Common myeloid progenitor, CD34-positive (primary cell): ENCODE data around the gene MTFMT.
A peak's percentile ranks its signal among the peaks of the same experiment; 100 is the strongest.
"Not testable (repeated sequence)": the region's sequence is repeated elsewhere in the genome, so short reads cannot be mapped to it uniquely, and the experiment has no call there.

Experiments used
- CTCF ChIA-PET: fragments of 350-600 bp; sonication (Branson Sonifier 250); formaldehyde crosslinking; loops from one replicate; lab custom pipeline; 2021; ENCODE audit warnings: antibody characterized with exemption; lab: Charles Lee
- POLR2A ChIA-PET: fragments of 350-600 bp; sonication (Branson Sonifier 250); formaldehyde crosslinking; loops from one replicate; lab custom pipeline; 2021; ENCODE audit warnings: antibody characterized with exemption; lab: Charles Lee
- DNase-seq, 3 donors: peaks; one replicate each; pipeline versions ENCODE4 v3.0.0 to v3.0.0-alpha.2; 2013
- H3K27ac ChIP-seq, 2 experiments: 1 replicate in 1 of 2; 2 replicates in 1 of 2; pipeline ENCODE4 v1.7.0; 2013; ENCODE audit warnings: inconsistent platforms in 2 of 2, low read length in 2 of 2, mild to moderate bottlenecking in 2 of 2, low read depth in 1 of 2, moderate library complexity in 1 of 2; ENCODE audit not compliant: severe bottlenecking in 2 of 2, insufficient read depth in 1 of 2, poor library complexity in 1 of 2
- H3K27me3 ChIP-seq, 5 experiments: replicated peaks in 2 of 5; 1 replicate in 3 of 5; 2 replicates in 2 of 5; pipeline versions ENCODE4 v1.6.1 to v1.7.0; 2013; ENCODE audit warnings: low read length in 4 of 5, mild to moderate bottlenecking in 2 of 5, moderate library complexity in 2 of 5, inconsistent platforms in 1 of 5; ENCODE audit not compliant: insufficient read depth in 5 of 5, control insufficient read depth in 4 of 5
- H3K36me3 ChIP-seq, 4 experiments: 1 replicate in 2 of 4; 2 replicates in 2 of 4; pipeline versions ENCODE4 v1.6.1 to v1.7.0; 2013; ENCODE audit warnings: low read length in 3 of 4, control low read depth in 1 of 4, mild to moderate bottlenecking in 1 of 4; ENCODE audit not compliant: control insufficient read depth in 4 of 4, insufficient read depth in 4 of 4
- H3K4me1 ChIP-seq, 4 experiments: 1 replicate in 3 of 4; 2 replicates in 1 of 4; pipeline versions ENCODE4 v1.6.1 to v1.7.1; 2013; ENCODE audit warnings: low read length in 3 of 4, mild to moderate bottlenecking in 3 of 4, control low read depth in 1 of 4, inconsistent platforms in 1 of 4, moderate library complexity in 1 of 4; ENCODE audit not compliant: control insufficient read depth in 4 of 4, insufficient read depth in 4 of 4; ENCODE audit errors: control extremely low read depth in 1 of 4
- H3K4me3 ChIP-seq, 7 experiments: 1 replicate in 4 of 7; 2 replicates in 3 of 7; pipeline versions ENCODE4 v1.5.1 to v1.7.0; 2013; ENCODE audit warnings: mild to moderate bottlenecking in 7 of 7, low read length in 6 of 7, moderate library complexity in 6 of 7, inconsistent platforms in 2 of 7, low read depth in 2 of 7, control low read depth in 1 of 7; ENCODE audit not compliant: insufficient read depth in 4 of 7, control insufficient read depth in 1 of 7; ENCODE audit errors: extremely low read depth in 1 of 7
- H3K9me3 ChIP-seq, 5 experiments: 1 replicate in 4 of 5; 2 replicates in 1 of 5; pipeline versions ENCODE4 v1.6.1 to v1.7.1; 2013; ENCODE audit warnings: low read length in 4 of 5, mild to moderate bottlenecking in 2 of 5, inconsistent platforms in 1 of 5, low read depth in 1 of 5, moderate library complexity in 1 of 5; ENCODE audit not compliant: control insufficient read depth in 4 of 5, insufficient read depth in 2 of 5; ENCODE audit errors: control extremely low read depth in 1 of 5
- WGBS: methylation state at CpG from one replicate; pipeline ENCODE4 v1.1.5; 2013; ENCODE audit not compliant: insufficient coverage; 5-methylcytosine and 5-hydroxymethylcytosine counted together

Gene MTFMT

GRCh38 chr15:65050270-65050669, 20.8 kb upstream of the MTFMT start:
- 24% methylated on average over 2 of the region's 4 CpGs for WGBS
- POLR2A ChIA-PET: interaction anchor here (0.6 kb wide), 1 partner anchor 19 kb away, joined by 4 read pairs; no protein-coding TSS in a partner anchor
- peak in 2 of 3 donors; percentile 26 to 30 for DNase-seq
- Histone ChIP-seq H3K27ac (no peak overlapping the region), H3K4me1 (peaks cover 0 to 31% (median 27%) of the 10 kb centered on the region in 4 experiments), H3K9me3 (no peaks in the 10 kb centered on the region), H3K36me3 (no peaks in the 10 kb centered on the region), H3K4me3 (peak overlapping the region in 2 of 7 experiments; percentile 38 to 70), H3K27me3 (no peaks in the 10 kb centered on the region)
- CTCF ChIA-PET: interaction anchor here (1.0 to 12.8 kb wide), 4 partner anchors 11 to 65 kb away, joined by 3 to 282 read pairs (median 74); partner anchors contain the start of genes KBTBD13 and UBAP1L

GRCh38 chr15:65049418-65049840, 20.0 kb upstream of the MTFMT start:
- CTCF ChIA-PET: interaction anchor here (7.7 to 12.8 kb wide), 2 partner anchors 32 to 49 kb away, joined by 142 to 282 read pairs; partner anchors contain the start of gene KBTBD13
- POLR2A ChIA-PET: no interaction called here
- 0% methylated on average over 16 of the region's 19 CpGs for WGBS
- peak; percentile 91 to 92 (median 92) for DNase-seq
- no peak overlapping the region for H3K27ac ChIP-seq
- no peaks in the 10 kb centered on the region for H3K27me3 ChIP-seq
- H3K4me1 ChIP-seq: peaks cover 0 to 23% (median 19%) of the 10 kb centered on the region in 4 experiments
- no peaks in the 10 kb centered on the region for H3K36me3 ChIP-seq
- peak overlapping the region in 5 of 7 experiments; percentile 35 to 70 (median 38) for H3K4me3 ChIP-seq
- H3K9me3 ChIP-seq: no peaks in the 10 kb centered on the region

- no peaks in the 10 kb centered on the region for H3K36me3 ChIP-seq
- WGBS: no CpG with 5 or more reads among the region's 2 CpGs
- no peak overlapping the region for H3K27ac ChIP-seq
- no peaks in the 10 kb centered on the region for H3K9me3 ChIP-seq
- no peak overlapping the region for H3K4me3 ChIP-seq
- DNase-seq: no peak
- peaks cover 0 to 22% (median 17%) of the 10 kb centered on the region in 4 experiments for H3K4me1 ChIP-seq
- CTCF ChIA-PET: interaction anchor here (0.9 to 12.8 kb wide), 3 partner anchors 19 to 162 kb away, joined by 3 to 282 read pairs (median 6); partner anchors contain the start of genes KBTBD13 and RASL12
- POLR2A ChIA-PET: interaction anchor here (0.6 kb wide), 2 partner anchors 9 to 341 kb away, joined by 3 to 6 read pairs; no protein-coding TSS in a partner anchor
- no peaks in the 10 kb centered on the region for H3K27me3 ChIP-seq
Observed at GRCh38 chr15:65048241-65048640, 18.8 kb upstream of the MTFMT start.

- Histone ChIP-seq H3K9me3 (no peaks in the 10 kb centered on the region), H3K4me3 (no peak within 1 kb of the TSS), H3K4me1 (peaks cover 0 to 10% (median 9%) of the 10 kb centered on the region in 4 experiments), H3K36me3 (no peaks in the 10 kb centered on the region), H3K27me3 (no peaks in the 10 kb centered on the region), H3K27ac (no peak within 1 kb of the TSS)
- 96% methylated on average over 6 of the region's 7 CpGs for WGBS
- ChIA-PET CTCF (interaction anchor here (0.9 to 1.7 kb wide), 7 partner anchors 10 to 57 kb away, joined by 3 to 4 read pairs (median 3); no protein-coding TSS in a partner anchor), POLR2A (interaction anchor here (0.7 kb wide), 1 partner anchor 58 kb away, joined by 3 read pairs; no protein-coding TSS in a partner anchor)
- DNase-seq: no peak
Observed at GRCh38 chr15:65044724-65045481, 15.5 kb upstream of the MTFMT start, which contains the start of gene SLC51B. Gene SLC51B (plus strand): TSS chr15:65045387. CDS start chr15:65050005, 4,618 bp downstream.

- not testable (repeated sequence) for H3K27me3 ChIP-seq, H3K4me1 ChIP-seq, H3K27ac ChIP-seq, H3K36me3 ChIP-seq, H3K4me3 ChIP-seq, DNase-seq, H3K9me3 ChIP-seq
- WGBS: 100% methylated on average over 1 of the region's 5 CpGs
- ChIA-PET POLR2A (interaction anchor here (0.7 kb wide), 1 partner anchor 58 kb away, joined by 3 read pairs; no protein-coding TSS in a partner anchor), CTCF (interaction anchor here (1.0 to 3.2 kb wide), 9 partner anchors 11 to 67 kb away, joined by 3 to 18 read pairs (median 4); no protein-coding TSS in a partner anchor)
Observed at GRCh38 chr15:65044218-65044617, 14.8 kb upstream of the MTFMT start.

- Histone ChIP-seq H3K4me3 (no peak overlapping the region), H3K27ac (no peak overlapping the region), H3K27me3 (no peaks in the 10 kb centered on the region), H3K9me3 (no peaks in the 10 kb centered on the region), H3K36me3 (no peaks in the 10 kb centered on the region), H3K4me1 (no peaks in the 10 kb centered on the region)
- ChIA-PET CTCF (interaction anchor here (0.6 to 3.2 kb wide), 14 partner anchors 9 to 1335 kb away, joined by 3 to 18 read pairs (median 3); no protein-coding TSS in a partner anchor), POLR2A (interaction anchor here (0.6 kb wide), 1 partner anchor 1201 kb away, joined by 3 read pairs; no protein-coding TSS in a partner anchor)
- DNase-seq: no peak
- WGBS: 100% methylated on average over 4 of the region's 4 CpGs
Observed at GRCh38 chr15:65042776-65043327, 13.4 kb upstream of the MTFMT start.
